GM19467 (cell line): ENCODE results near the gene LIN52.

Experiments used
- ATAC-seq: cut with Tn5 transposase; IDR thresholded peaks from one replicate; pipeline ENCODE4 v1.9.1; 2021; ENCODE audit warnings: mild to moderate bottlenecking, moderate library complexity; ENCODE audit not compliant: unreplicated experiment

The LIN52 gene, protein sequence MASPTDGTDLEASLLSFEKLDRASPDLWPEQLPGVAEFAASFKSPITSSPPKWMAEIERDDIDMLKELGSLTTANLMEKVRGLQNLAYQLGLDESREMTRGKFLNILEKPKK

GRCh38 chr14:74084277-74085046, at the start of gene LIN52, which contains the start of gene ALDH6A1:
TSS of gene LIN52 (plus strand) at chr14:74084956. CDS start at chr14:74084975, 19 bp downstream.
TSS of gene ALDH6A1 (minus strand) at chr14:74084453. CDS start at chr14:74084394, 59 bp downstream.
- peak; percentile 86 for ATAC-seq

GRCh38 chr14:74035556-74035955, 49.2 kb upstream of the LIN52 start:
- ATAC-seq: no peak

DNA sequence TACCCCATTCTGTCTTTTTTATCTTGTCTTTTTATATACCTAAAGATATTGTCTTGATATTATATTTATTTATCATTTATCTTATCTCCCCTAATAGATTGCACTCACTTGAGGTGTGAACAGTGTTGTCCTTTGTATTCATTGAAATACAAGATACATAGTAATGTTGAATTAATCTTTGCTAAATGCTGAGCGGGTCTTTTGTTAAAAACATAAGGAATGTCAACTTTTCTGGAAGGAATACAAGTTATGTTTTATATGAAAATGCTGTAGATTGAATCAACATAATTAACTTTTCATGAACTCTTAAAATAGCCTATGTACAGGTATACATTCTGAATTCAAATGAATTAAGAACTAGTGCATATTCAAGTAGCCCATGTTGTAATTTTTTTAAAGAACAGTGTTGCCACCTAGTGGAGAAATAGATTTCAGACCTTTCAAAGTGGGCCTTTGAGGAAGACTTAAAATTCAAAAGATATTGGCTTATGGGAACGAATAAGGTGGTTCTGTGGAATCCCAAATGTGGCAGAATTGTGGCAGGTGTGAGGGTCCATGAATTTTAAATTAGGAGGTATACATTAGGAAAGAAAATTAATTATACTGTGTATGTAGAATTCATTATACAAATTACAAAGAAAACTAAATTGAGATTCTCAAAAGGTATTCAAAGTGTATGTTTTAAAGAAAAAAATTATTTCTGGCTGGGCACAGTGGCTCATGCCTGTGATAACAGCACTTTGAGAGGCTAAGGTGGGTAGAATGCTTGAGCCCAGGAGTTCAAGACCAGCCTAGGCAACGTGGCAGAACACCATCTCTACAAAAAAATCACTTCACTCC, 46.5 kb upstream of the LIN52 start:
- ATAC-seq: no peak

GRCh38 chr14:74042296-74042695, 42.5 kb upstream of the LIN52 start:
- ATAC-seq: no peak

DNA sequence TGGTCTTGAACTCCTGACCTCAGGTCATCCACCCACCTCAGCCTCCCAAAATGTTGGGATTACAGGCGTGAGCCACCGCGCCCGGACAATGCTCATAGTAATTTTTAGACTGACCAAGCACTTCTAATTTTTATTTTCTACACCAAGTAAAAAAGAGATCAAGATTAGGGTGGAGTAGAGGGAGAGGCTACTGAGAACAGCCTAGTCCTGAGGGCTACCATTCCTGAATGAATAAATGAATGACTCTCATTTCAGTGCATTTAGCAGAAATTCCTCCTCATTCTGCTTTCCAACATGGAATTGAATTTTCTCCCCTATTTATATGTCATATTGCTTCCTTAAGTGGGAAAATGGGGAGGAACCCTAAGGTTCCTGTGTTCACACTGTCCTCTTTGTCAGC, 39.2 kb upstream of the LIN52 start:
- ATAC-seq: no peak

DNA sequence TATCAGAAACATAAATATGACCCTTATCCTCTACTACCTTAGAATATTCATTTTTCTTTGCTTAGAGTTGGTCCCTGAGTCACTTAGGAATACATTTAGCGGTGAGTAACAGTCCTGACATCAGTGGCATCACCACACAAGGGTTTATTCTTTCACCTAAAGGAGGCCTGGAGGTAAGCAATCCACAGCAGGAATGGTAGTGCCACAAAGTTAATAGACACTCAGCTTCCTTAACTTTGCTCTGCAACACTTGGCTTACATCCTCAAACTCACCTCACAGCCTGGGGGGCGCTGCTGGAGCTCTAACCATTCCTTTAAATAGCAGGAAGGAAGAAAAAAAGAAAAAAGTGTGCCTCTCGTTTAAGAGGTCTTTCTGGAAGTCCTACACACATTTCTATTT, 36.5 kb upstream of the LIN52 start:
- no peak for ATAC-seq

DNA sequence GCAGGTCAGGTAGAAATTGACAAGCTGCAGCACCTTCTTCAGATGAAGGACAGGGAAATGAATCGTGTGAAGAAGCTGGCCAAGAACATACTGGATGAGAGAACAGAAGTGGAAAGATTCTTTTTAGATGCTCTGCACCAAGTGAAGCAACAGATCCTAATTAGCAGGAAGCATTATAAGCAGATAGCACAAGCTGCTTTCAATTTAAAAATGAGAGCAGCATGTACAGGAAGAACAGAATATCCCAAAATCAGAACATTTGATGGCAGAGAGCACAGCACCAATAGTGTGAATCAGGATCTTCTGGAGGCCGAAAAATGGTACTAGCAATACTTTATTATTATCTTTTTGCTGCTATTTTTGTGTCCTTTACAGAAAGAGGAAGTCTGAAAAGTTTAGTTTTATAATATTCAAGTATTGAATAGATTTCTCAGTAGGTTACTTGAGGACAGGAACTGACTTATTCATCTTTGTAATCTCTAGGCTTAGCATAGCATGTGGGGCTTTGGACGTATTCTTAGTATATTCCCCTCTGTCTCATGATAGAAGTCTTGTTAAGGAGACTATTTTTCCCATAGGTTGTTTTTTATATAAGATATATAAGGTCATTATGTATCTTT, 34.8 kb upstream of the LIN52 start:
- ATAC-seq: no peak

DNA sequence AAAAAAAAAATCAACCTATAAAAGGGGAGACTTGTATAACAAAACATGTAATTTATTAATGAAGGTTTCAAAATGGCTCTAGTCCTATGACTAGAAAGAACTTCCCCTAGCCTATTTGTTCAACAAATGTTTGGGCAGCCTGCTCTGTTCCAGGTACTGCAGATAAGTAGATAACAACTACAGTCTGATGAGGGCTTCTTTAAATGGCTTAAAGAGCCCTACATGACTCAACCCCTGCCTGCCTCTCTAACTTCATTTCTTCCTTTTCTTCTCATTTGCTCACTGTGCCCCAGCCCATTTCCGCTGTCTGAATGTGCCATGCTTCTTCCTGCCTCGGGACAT, 22.0 kb upstream of the LIN52 start:
- no peak for ATAC-seq

- ATAC-seq: no peak
Observed at GRCh38 chr14:74064426-74064825, 20.3 kb upstream of the LIN52 start.

GRCh38 chr14:74064883-74065282, 19.9 kb upstream of the LIN52 start:
- no peak for ATAC-seq

- no peak for ATAC-seq
Observed at GRCh38 chr14:74065746-74066575, 18.8 kb upstream of the LIN52 start.

DNA sequence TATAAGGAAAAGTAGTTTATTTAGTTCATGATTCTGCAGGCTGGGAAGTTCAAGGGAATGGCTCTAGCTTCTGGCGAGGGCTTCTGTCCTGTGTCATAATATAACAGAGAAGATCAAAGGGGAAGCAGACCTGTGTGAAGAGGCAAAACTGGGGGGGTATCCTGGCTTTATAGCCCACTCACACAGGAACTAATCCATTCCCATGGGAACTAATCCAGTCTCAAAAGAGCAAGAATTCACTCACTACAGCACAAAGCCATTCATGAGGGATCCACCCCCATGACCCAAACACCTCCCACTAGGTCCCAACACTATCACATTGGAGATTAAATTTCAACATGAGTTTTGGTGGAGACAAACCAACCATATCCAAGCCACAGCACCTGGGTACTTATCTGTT, 7.4 kb upstream of the LIN52 start:
- ATAC-seq: no peak

- ATAC-seq: no peak
Observed at GRCh38 chr14:74080820-74081460, 3.8 kb upstream of the LIN52 start.

DNA sequence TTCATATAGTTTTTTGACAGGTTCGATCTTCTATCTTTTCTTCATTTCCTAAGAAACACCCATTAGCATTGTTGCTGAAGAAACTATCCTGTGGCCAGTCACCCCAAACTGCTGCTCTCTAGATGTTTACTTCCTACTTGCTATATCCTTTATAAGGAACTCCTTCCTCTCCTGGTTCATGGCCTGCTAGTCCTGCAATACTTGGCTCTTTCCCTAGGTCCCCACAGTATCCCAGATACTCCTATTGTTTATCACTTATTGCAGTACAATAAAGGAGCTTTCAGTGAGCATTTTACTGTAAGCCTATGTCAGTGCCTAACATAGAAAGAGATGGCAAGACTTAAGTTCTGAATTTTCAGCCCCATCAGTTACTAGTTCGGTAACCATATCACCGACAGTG, 3.3 kb upstream of the LIN52 start:
- ATAC-seq: no peak

GRCh38 chr14:74083161-74083560, 1.6 kb upstream of the LIN52 start:
- no peak for ATAC-seq

- no peak for ATAC-seq
Observed at GRCh38 chr14:74083784-74084276, 926 bp upstream of the LIN52 start.

DNA sequence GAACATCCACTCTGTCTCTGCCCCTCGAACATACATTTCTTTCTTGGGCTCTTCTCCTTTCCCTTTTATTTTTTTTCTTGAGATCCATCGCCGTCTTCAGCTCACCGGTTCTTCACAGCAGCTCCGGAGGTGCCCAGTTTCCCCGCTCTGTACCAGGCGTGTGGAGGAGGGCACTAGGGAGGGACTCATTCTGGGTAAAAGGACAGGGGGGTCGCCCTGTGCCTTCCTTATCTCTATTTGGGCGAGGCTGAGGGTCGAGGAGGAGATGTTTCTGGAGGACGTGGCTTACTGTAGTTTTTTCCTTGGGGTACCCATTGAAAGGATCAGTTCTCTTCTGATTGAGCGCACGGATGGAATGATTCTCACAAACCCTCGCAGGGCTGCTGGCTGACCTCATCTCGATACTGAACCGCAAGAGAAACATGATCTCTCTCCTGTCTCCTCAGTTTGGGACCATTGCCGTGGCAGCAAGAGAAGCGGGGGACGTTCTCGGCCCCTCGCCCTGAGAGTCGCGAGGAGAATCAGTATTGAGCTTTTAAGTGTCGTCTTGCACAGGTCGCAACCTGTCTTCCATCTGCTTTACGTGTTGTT, 386 bp downstream of the LIN52 start:
- no peak for ATAC-seq

DNA sequence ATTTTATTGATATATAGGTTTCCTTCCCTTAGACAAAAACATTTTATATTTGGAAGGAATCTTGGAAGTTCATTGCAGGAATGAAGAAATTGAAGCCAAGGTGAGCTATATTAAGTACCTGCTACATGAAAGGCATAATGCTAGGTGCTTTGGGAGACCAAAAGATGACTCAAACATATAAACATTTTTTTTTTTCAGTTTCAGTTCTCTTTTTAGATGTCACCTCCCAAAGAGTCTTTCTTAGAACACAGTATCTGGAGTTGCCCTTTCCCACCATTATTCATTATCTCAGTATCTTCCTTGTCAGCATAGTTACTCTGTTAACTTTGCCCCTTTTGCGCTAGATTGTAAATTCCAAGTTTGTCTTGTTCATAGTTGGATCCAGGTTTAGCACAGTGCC, 1.1 kb downstream of the LIN52 start:
- ATAC-seq: no peak

DNA sequence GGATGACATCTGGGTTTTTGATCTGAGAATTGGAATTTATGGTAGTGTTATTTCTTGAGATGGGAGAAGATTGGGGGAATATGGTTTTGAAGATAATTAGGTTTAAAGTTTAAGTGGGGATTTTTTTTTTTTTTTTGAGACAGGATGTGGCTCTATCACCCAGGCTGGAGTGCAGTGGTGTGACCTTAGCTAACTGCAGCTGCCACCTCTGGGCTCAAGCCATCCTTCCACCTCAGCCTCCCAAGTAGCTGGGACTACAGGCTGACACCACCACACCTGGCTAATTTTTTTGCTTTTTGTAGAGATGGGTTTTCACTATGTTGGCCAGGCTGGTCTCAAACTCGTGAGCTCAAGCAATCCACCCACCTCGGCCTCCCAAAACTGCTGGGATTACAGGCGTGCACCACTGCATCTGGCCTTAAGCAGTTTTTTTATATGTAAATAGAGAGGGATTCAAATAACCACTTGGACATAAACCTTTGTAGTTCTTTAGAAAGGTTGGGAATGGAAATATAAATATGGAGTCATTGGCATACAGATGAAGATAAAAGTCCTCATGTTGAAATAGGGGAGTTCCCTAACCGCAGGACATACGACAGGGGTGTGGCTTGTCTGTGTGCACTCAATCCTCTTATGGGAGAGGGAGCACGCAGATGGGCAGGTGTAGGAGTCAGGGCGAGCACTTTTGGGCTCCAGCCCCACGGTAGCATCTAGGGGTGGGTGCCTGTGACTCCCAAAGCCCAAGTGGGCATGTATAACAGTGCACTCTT, 4.7 kb downstream of the LIN52 start:
- no peak for ATAC-seq
